ENCODE data around the gene RAD54L2.

GRCh38 chr3:51500632-51501131, 37.8 kb upstream of the RAD54L2 start:
- no peak for TF ChIP-seq TAF1 (IDR thresholded peaks at IDR 0.05; ENCODE audit: low read depth, low read length)
- no peak for TF ChIP-seq POLR2A (IDR thresholded peaks at IDR 0.05; ENCODE audit: low read depth, low read length)
- TF ChIP-seq POLR2AphosphoS5 (IDR thresholded peaks at IDR 0.05; ENCODE audit: low read depth, low read length) = no peak
